Mammary epithelial cell (primary cell): Measurements from ENCODE around the gene ZNG1F.
"Not testable (repeated sequence)": the region's sequence is repeated elsewhere in the genome, so short reads cannot be mapped to it uniquely, and the experiment has no call there.

ENCODE experiments used
- EZH2 ChIP-seq: IDR thresholded peaks from 2 replicates; pipeline ENCODE4 v1.6.1; 2012; ENCODE audit warnings: low read length, inconsistent platforms, borderline replicate concordance
- TF ChIP-seq, protein P1 (sequence below), 2 donors: IDR thresholded peaks in 1 of 2; conservative IDR thresholded peaks in 1 of 2; 2 replicates each; pipeline ENCODE4 v1.5.1; 2011 to 2012; ENCODE audit warnings: inconsistent platforms in 2 of 2, low read length in 2 of 2, mild to moderate bottlenecking in 2 of 2, control low read depth in 1 of 2, low read depth in 1 of 2; ENCODE audit not compliant: insufficient read depth in 1 of 2; ENCODE audit errors: extremely low read depth in 1 of 2

DNA sequence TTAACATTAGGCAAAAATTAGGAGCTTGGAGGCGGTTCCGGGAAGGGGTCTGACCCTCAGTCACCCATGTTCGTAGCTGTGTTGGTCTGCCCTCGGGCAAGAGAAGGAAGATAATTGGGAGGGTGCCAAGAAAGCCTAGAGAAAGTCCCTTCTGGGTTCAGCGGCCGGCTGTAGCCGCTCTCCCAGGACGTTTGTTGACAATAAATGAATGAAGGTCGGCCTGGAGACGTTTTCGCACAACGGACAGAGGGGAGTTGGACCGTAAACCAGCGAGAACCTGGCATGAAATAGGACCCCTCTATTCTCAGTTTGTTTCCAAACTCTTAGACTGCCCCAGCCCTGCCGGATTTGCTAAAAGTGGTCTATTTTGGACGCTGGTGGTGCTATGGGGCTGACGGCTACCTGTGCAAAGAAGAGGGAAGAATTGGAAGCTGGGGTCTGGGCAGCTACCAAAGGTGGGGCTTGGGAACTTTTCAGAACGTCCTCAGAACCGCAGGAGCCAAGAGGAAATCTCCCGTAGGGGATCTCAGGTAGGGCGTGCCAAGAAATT lies 63.9 kb downstream of the ZNG1F start:
- TF ChIP-seq, protein P1, sequence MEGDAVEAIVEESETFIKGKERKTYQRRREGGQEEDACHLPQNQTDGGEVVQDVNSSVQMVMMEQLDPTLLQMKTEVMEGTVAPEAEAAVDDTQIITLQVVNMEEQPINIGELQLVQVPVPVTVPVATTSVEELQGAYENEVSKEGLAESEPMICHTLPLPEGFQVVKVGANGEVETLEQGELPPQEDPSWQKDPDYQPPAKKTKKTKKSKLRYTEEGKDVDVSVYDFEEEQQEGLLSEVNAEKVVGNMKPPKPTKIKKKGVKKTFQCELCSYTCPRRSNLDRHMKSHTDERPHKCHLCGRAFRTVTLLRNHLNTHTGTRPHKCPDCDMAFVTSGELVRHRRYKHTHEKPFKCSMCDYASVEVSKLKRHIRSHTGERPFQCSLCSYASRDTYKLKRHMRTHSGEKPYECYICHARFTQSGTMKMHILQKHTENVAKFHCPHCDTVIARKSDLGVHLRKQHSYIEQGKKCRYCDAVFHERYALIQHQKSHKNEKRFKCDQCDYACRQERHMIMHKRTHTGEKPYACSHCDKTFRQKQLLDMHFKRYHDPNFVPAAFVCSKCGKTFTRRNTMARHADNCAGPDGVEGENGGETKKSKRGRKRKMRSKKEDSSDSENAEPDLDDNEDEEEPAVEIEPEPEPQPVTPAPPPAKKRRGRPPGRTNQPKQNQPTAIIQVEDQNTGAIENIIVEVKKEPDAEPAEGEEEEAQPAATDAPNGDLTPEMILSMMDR (conservative IDR thresholded peaks at IDR 0.05 in 1 of 2, IDR thresholded peaks at IDR 0.05 in 1 of 2; ENCODE audit: extremely low read depth in 1 of 2, insufficient read depth in 1 of 2, low read depth in 1 of 2, low read length in 2 of 2), result not testable (repeated sequence)
- TF ChIP-seq EZH2, result not testable (repeated sequence)
